Lower lobe of right lung (tissue), 2 donors: ENCODE results near the gene UBTF. TPM values are rescaled to one million over a fixed set of nuclear protein-coding genes. Genes with fewer than 3 reads are reported as not detected.
"Not testable (repeated sequence)": the region's sequence is repeated elsewhere in the genome, so short reads cannot be mapped to it uniquely, and the experiment has no call there.

Experiments
- ATAC-seq, 2 donors: fragments of 200-7000 bp; cut with Tn5 transposase; one replicate each; pipeline ENCODE4 v1.9.1; 2020 to 2022; ENCODE audit warnings: mild to moderate bottlenecking in 2 of 2, moderate library complexity in 2 of 2
- DNase-seq: peaks from one replicate; pipeline ENCODE4 v3.0.0-alpha.2; 2020
- H3K27ac ChIP-seq: fragments of 200-600 bp; one replicate; pipeline ENCODE4 v1.8.0; 2022
- H3K27me3 ChIP-seq: fragments of 200-600 bp; one replicate; pipeline ENCODE4 v1.8.0; 2022; ENCODE audit warnings: low read depth
- H3K36me3 ChIP-seq: fragments of 200-600 bp; one replicate; pipeline ENCODE4 v1.8.0; 2022; ENCODE audit warnings: mild to moderate bottlenecking
- H3K4me1 ChIP-seq: fragments of 200-600 bp; one replicate; pipeline ENCODE4 v1.8.0; 2022
- H3K4me3 ChIP-seq: fragments of 200-600 bp; one replicate; pipeline ENCODE4 v1.8.0; 2022; ENCODE audit warnings: mild to moderate bottlenecking
- H3K9me3 ChIP-seq: fragments of 200-600 bp; one replicate; pipeline ENCODE4 v1.8.0; 2022
- intact Hi-C: fragments of 100-400 bp; cut with DNase I; formaldehyde crosslinking; loops from one replicate; pipeline ENCODE4 v1.11.0; 2022
- total RNA-seq: library from RNA; stranded (reverse); fragmentation: NEBNext Ultra II Directional; extraction: Animal tissue kit (Norgen Biotek cat#: 25700); gene quantifications from one replicate; pipeline ENCODE4 v1.2.1, GENCODE V29; 2021
- TF ChIP-seq, protein P1 (sequence below): fragments of 200-600 bp; IDR thresholded peaks from one replicate; pipeline ENCODE4 v1.8.0; 2022; ENCODE audit warnings: antibody characterized with exemption, mild to moderate bottlenecking
- donor health status: DM: no; HTN: yes; CAD: no; lungs with severe emphysema.

UBTF gene
- total RNA-seq, 1 donor from 2014 or later: 56.7 TPM

DNA sequence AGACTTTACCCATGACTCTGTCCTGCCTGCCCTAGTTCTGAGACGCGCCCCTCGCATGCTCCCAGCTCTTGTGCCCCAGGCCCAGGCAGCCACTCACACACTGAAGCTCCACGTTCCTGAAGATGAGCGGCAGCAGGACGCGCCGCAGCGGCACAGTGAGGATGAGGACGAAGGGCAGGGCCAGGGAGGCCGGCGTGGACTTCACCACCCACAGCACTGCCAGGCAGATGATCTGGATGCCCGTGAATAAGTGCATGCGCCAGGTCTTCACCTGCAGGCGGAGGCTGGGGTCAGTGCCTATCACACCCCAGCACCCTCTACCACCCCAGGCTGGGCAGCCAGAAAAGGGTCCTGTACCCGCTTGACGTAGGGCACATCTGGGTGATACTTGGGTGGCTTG is 31.6 kb upstream of the UBTF start:
- intact Hi-C loops: no loop called here

DNA sequence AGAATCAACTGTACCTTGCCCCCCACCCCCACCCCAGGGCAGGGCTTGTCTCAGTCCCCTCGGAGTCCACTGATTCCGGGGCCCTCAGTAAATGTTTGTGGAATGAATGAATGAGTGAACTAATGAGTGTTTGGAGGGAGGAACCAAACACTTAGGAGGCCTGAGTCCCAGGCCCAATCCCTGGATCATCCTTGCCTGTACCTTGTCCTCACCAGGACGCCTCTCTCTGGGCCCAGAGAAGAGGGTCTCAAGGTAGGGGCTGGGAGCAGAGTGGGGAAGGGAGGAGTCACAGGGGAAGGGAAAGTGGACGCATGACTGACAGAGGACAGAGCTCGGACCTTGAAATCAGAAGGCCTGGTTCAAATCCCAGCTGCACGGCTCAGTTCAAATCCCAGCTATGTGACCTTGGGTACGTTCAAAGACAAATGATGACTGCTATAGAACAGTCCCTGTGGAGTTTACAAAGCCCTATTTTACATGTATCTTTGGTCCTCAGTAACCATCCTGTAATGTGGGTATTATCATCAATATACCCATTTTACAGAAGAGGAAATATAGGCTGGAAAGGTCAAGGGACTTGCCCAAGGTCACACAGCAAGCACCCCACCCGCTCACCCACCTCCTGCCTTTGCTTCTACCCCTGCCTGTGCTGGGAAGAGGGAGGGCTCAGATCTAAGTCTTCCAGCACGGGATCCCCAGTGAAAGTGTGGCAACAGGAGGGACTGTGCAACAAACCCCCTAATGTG is 30.2 kb upstream of the UBTF start:
- H3K27me3 ChIP-seq: no peaks in the 10 kb centered on the region
- no peaks in the 10 kb centered on the region for H3K36me3 ChIP-seq
- H3K9me3 ChIP-seq: no peaks in the 10 kb centered on the region
- TF ChIP-seq, protein P1, sequence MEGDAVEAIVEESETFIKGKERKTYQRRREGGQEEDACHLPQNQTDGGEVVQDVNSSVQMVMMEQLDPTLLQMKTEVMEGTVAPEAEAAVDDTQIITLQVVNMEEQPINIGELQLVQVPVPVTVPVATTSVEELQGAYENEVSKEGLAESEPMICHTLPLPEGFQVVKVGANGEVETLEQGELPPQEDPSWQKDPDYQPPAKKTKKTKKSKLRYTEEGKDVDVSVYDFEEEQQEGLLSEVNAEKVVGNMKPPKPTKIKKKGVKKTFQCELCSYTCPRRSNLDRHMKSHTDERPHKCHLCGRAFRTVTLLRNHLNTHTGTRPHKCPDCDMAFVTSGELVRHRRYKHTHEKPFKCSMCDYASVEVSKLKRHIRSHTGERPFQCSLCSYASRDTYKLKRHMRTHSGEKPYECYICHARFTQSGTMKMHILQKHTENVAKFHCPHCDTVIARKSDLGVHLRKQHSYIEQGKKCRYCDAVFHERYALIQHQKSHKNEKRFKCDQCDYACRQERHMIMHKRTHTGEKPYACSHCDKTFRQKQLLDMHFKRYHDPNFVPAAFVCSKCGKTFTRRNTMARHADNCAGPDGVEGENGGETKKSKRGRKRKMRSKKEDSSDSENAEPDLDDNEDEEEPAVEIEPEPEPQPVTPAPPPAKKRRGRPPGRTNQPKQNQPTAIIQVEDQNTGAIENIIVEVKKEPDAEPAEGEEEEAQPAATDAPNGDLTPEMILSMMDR: no peak
- no peak for DNase-seq
- no peak for ATAC-seq
- intact Hi-C loops: no loop called here
- H3K27ac ChIP-seq: no peak overlapping the region
- no peak overlapping the region for H3K4me3 ChIP-seq
- H3K4me1 ChIP-seq: peaks cover 21% of the 10 kb centered on the region

More for the DNA sequence above, 31.6 kb upstream of the UBTF start:
- H3K4me1 ChIP-seq: peaks cover 16% of the 10 kb centered on the region
- no peaks in the 10 kb centered on the region for H3K9me3 ChIP-seq
- H3K27ac ChIP-seq: no peak overlapping the region
- H3K4me3 ChIP-seq: no peak overlapping the region
- TF ChIP-seq, protein P1: no peak
- H3K27me3 ChIP-seq: no peaks in the 10 kb centered on the region
- H3K36me3 ChIP-seq: no peaks in the 10 kb centered on the region
- no peak for ATAC-seq
- no peak for DNase-seq

DNA sequence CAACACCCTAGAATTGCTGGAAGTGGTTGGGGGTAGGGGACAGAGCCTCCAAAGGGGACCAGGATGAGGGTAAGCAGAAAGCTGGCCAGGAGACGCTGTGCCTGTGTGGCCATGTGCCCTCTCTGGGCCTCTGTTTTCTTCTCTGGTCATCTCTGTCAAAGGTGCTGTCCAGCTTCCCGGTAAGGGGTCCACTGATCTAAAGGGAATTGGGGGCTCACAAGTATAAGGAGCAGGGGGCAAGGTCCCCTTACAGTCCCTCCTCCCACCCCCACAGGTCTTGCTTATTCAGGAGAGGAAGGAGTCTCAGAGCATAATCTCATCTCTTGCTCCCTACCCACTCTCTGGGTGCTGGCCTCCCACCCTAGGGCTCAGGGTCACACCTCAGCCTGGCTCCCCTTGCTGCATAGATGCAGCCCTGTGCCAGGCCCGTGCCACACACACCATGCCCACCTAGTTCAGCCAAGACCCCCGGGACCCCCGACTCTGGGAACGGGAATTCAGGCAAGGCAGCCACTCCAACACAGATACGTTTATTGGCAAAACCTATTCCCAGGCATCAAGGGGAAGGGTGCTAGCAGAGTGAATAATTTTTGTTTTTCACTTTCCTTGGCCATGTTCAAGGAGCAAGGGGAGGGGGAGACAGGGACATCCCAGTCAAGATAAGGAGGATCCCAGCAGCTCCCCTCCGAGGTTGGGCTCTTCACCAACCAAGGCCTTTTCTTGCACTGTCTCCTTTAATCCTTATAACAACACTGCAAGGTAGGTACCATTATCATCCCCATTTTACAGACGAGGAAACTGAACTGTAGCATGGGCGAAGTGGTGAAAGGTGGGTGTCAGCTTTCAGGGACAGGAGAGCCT is 28.6 kb upstream of the UBTF start:
- H3K27ac ChIP-seq: no peak overlapping the region
- intact Hi-C loops: no loop called here
- no peaks in the 10 kb centered on the region for H3K36me3 ChIP-seq
- ATAC-seq (no peak), DNase-seq (no peak)
- no peak overlapping the region for H3K4me3 ChIP-seq
- TF ChIP-seq, protein P1: no peak
- H3K9me3 ChIP-seq: no peaks in the 10 kb centered on the region
- no peaks in the 10 kb centered on the region for H3K27me3 ChIP-seq
- peaks cover 21% of the 10 kb centered on the region for H3K4me1 ChIP-seq

DNA sequence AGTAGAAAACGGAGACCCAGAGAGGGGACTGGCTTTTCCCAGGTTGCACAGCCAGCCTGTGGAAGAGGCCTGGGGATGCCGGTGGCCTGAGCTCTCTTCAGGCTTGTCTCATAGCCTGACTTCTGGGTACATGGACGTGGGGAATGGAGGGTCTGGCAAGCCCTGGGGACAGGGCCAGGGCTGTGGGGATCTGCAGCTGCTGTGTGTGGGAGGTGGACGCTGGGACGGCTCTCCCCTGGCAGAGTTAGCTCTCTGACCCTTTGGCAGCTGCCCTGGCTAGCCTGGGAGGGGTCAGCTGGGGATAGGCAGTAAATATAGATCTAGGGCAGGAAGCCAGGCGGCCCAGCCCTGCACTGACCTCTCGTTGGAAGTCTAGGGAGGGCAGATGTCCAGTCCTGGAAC is 28.0 kb upstream of the UBTF start:
- no peak overlapping the region for H3K27ac ChIP-seq
- TF ChIP-seq, protein P1: no peak
- H3K9me3 ChIP-seq: no peaks in the 10 kb centered on the region
- intact Hi-C loops: no loop called here
- H3K4me1 ChIP-seq: peaks cover 21% of the 10 kb centered on the region
- H3K27me3 ChIP-seq: no peaks in the 10 kb centered on the region
- H3K36me3 ChIP-seq: no peaks in the 10 kb centered on the region
- no peak overlapping the region for H3K4me3 ChIP-seq
- DNase-seq: no peak
- peak; percentile 23 to 26 for ATAC-seq

DNA sequence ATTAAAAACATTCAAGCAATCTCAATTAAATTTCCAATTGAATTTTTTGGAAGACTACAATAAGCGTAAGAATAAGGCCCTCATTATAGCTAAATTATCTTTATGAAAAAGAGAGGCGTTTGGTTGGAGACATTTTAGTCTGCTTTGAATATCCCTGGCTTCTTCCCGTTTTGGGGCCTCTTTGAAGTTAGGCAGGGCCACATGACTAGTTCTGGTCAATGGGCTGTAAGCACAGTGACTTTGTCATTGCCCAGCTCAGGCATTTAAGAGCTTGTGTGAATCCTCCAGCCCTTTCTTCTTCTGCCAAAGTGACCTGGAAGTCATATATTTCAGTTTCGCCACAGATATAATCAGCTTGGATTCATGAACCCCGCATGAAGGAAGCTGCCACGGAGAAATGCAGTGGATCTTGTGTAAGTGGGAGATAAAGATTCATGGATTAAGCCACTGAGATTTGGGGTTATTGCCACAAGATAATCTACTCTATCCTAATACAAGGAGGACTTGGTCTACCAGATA is 21.7 kb upstream of the UBTF start:
- Histone ChIP-seq H3K36me3 (no peaks in the 10 kb centered on the region), H3K4me3 (no peak overlapping the region), H3K4me1 (peaks cover 6% of the 10 kb centered on the region), H3K27ac (no peak overlapping the region), H3K9me3 (no peaks in the 10 kb centered on the region), H3K27me3 (no peaks in the 10 kb centered on the region)
- TF ChIP-seq, protein P1: no peak
- ATAC-seq: peak in 1 of 2 donors; percentile 47
- intact Hi-C loops: no loop called here
- DNase-seq: no peak

DNA sequence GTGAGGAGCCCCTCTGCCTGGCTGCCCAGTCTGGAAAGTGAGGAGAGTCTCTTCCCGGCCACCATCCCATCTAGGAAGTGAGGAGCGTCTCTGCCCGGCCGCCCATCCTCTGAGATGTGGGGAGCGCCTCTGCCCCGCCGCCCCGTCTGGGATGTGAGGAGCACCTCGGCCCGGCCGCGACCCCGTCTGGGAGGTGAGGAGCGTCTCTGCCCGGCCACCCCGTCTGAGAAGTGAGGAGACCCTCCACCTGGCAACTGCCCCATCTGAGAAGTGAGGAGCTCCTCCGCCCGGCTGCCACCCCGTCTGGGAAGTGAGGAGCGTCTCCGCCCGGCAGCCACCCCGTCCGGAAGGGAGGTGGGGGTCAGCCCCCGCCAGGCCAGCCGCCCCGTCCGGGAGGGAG is 18.4 kb upstream of the UBTF start:
- H3K36me3 ChIP-seq, ATAC-seq, H3K4me1 ChIP-seq, H3K9me3 ChIP-seq, intact Hi-C loops, DNase-seq, H3K4me3 ChIP-seq, H3K27ac ChIP-seq, H3K27me3 ChIP-seq: not testable (repeated sequence)
